HTR-8/SVneo (cell line): Measurements from ENCODE around the gene VAV2.
A peak's percentile ranks its signal among the peaks of the same experiment; 100 is the strongest.

Source experiments
- DNase-seq: peaks from one replicate; pipeline ENCODE4 v3.0.0; 2011; ENCODE audit warnings: low spot score, mixed read lengths; ENCODE audit not compliant: insufficient read length
- FAIRE-seq: peaks from 2 replicates; lab custom pipeline; 2011; peaks lifted over from hg19 to GRCh38; lab: Jason Lieb, UNC

VAV2 gene

GRCh38 chr9:133791735-133792649, 200.1 kb downstream of the VAV2 start:
- DNase-seq (no peak), FAIRE-seq (peak; percentile 82)

GRCh38 chr9:133791069-133791468, 201.1 kb downstream of the VAV2 start:
- FAIRE-seq (no peak), DNase-seq (no peak)

- no peak for FAIRE-seq
- DNase-seq, result no peak
These were observed 202.3 kb downstream of the VAV2 start for GRCh38 chr9:133789778-133790177.

GRCh38 chr9:133788819-133789717, 203.1 kb downstream of the VAV2 start:
- no peak for DNase-seq

GRCh38 chr9:133788045-133788818, 203.9 kb downstream of the VAV2 start:
- FAIRE-seq, result no peak
- no peak for DNase-seq

More at GRCh38 chr9:133788819-133789717, 203.1 kb downstream of the VAV2 start:
- FAIRE-seq, result no peak

- FAIRE-seq (no peak), DNase-seq (no peak)
These were observed 204.4 kb downstream of the VAV2 start for GRCh38 chr9:133787754-133788025.

- FAIRE-seq (no peak), DNase-seq (no peak)
These were observed 205.0 kb downstream of the VAV2 start for GRCh38 chr9:133786907-133787753.

- FAIRE-seq (no peak), DNase-seq (no peak)
These were observed 205.8 kb downstream of the VAV2 start for GRCh38 chr9:133786371-133786753.

- FAIRE-seq, result no peak
- DNase-seq, result no peak
These were observed 206.3 kb downstream of the VAV2 start for GRCh38 chr9:133785753-133786370.

- FAIRE-seq (no peak), DNase-seq (no peak)
These were observed 207.2 kb downstream of the VAV2 start for GRCh38 chr9:133784731-133785561.

GRCh38 chr9:133783331-133783731, 208.8 kb downstream of the VAV2 start:
- DNase-seq, result no peak
- FAIRE-seq, result no peak

GRCh38 chr9:133782157-133783130, 209.7 kb downstream of the VAV2 start:
- DNase-seq (peak; percentile 68), FAIRE-seq (no peak)

- no peak for DNase-seq
- no peak for FAIRE-seq
These were observed 210.3 kb downstream of the VAV2 start for GRCh38 chr9:133781828-133782135.

- FAIRE-seq (no peak), DNase-seq (no peak)
These were observed 210.9 kb downstream of the VAV2 start for GRCh38 chr9:133780962-133781827.

GRCh38 chr9:133780404-133780945, 211.6 kb downstream of the VAV2 start:
- DNase-seq (no peak), FAIRE-seq (no peak)
